Measurements from ENCODE around the gene XYLT1. TPM values are rescaled to one million over a fixed set of nuclear protein-coding genes. Genes with fewer than 3 reads are reported as not detected.

Gene XYLT1
- polyA plus RNA-seq, 1 of the 3 experiments (the other 2 are of a cell fraction), result 17.6 TPM

DNA sequence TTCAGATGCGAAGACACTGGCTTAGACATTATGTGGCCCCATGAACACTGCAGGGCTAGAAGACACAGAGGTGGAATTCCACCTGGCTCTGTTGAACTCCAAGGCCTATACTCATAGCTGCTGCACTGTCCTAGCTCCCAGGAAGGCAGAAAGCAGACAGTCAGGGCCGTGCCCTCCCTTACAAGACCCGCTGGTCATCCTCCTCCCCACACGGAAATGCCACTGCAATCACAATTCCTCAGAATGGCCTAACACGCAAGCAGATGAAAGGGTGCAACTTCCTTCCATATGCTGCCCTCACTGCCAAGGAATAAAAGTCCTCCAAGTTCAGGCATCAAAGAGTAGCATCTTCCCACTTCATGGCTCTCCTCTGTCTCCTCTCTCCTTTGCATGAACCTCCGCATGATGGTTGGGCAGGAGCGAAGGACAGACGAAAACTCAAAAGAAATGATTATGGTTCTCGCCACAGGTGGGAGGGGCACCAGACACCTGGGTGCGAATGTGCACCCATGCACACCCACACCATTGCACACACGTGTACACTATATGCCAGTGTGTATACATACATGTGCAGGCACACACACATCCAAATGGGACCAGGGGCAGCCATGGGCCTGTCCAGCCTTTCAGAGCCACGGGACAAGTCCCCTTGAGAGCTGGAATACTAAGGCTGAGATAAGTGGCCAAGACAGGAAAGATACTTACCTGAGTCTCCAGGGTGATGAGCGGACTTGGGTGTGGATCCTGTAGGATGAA is 113.3 kb downstream of the XYLT1 start:
- CTCF ChIA-PET, result interaction anchor here (1.0 to 2.1 kb wide), 3 partner anchors 12 to 112 kb away, joined by 3 to 6 read pairs (median 5); no protein-coding TSS in a partner anchor
- WGBS (ENCODE audit: low lambda C conversion rate), result 82% methylated on average over 12 of the region's 13 CpGs
- H3K9ac ChIP-seq, result no peak overlapping the region
- H4K20me1 ChIP-seq (ENCODE audit: insufficient read depth), result peaks cover 100% of the 10 kb centered on the region
- no peak overlapping the region for H3K4me2 ChIP-seq
- peaks cover 34 to 52% of the 10 kb centered on the region in 2 experiments for H3K4me1 ChIP-seq (ENCODE audit: control insufficient read depth in 1 of 2, insufficient read depth in 2 of 2, low read depth in 1 of 2, low read length in 1 of 2)
- H3K36me3 ChIP-seq (replicated peaks in 1 of 2; ENCODE audit: control insufficient read depth in 1 of 2, insufficient read depth in 2 of 2, low read length in 1 of 2), result peaks cover 0 to 33% of the 10 kb centered on the region in 2 experiments
- H3K79me2 ChIP-seq (ENCODE audit: insufficient read depth), result peaks cover 100% of the 10 kb centered on the region
- H3K9me2 ChIP-seq, result no peaks in the 10 kb centered on the region
- H3K9me3 ChIP-seq, result no peaks in the 10 kb centered on the region
- H2AFZ ChIP-seq (ENCODE audit: low read depth), result no peak overlapping the region
- DNase-seq, result no peak
- POLR2A ChIA-PET, result no interaction called here
- H3K4me3 ChIP-seq (ENCODE audit: low read depth in 2 of 2, low read length in 1 of 2), result no peak overlapping the region
- H3K27ac ChIP-seq (ENCODE audit: low read depth in 2 of 2, low read length in 1 of 2), result no peak overlapping the region
- no peaks in the 10 kb centered on the region for H3K27me3 ChIP-seq (ENCODE audit: insufficient read depth)
- TF ChIP-seq, protein P1, sequence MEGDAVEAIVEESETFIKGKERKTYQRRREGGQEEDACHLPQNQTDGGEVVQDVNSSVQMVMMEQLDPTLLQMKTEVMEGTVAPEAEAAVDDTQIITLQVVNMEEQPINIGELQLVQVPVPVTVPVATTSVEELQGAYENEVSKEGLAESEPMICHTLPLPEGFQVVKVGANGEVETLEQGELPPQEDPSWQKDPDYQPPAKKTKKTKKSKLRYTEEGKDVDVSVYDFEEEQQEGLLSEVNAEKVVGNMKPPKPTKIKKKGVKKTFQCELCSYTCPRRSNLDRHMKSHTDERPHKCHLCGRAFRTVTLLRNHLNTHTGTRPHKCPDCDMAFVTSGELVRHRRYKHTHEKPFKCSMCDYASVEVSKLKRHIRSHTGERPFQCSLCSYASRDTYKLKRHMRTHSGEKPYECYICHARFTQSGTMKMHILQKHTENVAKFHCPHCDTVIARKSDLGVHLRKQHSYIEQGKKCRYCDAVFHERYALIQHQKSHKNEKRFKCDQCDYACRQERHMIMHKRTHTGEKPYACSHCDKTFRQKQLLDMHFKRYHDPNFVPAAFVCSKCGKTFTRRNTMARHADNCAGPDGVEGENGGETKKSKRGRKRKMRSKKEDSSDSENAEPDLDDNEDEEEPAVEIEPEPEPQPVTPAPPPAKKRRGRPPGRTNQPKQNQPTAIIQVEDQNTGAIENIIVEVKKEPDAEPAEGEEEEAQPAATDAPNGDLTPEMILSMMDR (IDR thresholded peaks at IDR 0.05), result no peak
- no peak for TF ChIP-seq SIN3A (IDR thresholded peaks at IDR 0.05; ENCODE audit: borderline replicate concordance, low read depth, low read length)
- TF ChIP-seq, protein P2, sequence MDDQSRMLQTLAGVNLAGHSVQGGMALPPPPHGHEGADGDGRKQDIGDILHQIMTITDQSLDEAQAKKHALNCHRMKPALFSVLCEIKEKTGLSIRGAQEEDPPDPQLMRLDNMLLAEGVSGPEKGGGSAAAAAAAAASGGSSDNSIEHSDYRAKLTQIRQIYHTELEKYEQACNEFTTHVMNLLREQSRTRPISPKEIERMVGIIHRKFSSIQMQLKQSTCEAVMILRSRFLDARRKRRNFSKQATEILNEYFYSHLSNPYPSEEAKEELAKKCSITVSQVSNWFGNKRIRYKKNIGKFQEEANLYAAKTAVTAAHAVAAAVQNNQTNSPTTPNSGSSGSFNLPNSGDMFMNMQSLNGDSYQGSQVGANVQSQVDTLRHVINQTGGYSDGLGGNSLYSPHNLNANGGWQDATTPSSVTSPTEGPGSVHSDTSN (IDR thresholded peaks at IDR 0.05), result no peak
- TF ChIP-seq, protein P3, sequence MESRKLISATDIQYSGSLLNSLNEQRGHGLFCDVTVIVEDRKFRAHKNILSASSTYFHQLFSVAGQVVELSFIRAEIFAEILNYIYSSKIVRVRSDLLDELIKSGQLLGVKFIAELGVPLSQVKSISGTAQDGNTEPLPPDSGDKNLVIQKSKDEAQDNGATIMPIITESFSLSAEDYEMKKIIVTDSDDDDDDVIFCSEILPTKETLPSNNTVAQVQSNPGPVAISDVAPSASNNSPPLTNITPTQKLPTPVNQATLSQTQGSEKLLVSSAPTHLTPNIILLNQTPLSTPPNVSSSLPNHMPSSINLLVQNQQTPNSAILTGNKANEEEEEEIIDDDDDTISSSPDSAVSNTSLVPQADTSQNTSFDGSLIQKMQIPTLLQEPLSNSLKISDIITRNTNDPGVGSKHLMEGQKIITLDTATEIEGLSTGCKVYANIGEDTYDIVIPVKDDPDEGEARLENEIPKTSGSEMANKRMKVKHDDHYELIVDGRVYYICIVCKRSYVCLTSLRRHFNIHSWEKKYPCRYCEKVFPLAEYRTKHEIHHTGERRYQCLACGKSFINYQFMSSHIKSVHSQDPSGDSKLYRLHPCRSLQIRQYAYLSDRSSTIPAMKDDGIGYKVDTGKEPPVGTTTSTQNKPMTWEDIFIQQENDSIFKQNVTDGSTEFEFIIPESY (IDR thresholded peaks at IDR 0.05; ENCODE audit: borderline replicate concordance, low read depth), result no peak
- TF ChIP-seq SMC3 (IDR thresholded peaks at IDR 0.05; ENCODE audit: low read depth, low read length), result no peak
- no peak for TF ChIP-seq NRF1 (IDR thresholded peaks at IDR 0.05; ENCODE audit: low read depth, low read length)
- TF ChIP-seq EZH2phosphoT487 (IDR thresholded peaks at IDR 0.05; ENCODE audit: borderline replicate concordance, low read depth), result no peak
- no peak for TF ChIP-seq EP300 (IDR thresholded peaks at IDR 0.05; ENCODE audit: borderline replicate concordance in 1 of 2, low read depth in 1 of 2, low read length in 1 of 2)
- no peak for TF ChIP-seq FOSL2 (IDR thresholded peaks at IDR 0.05; ENCODE audit: borderline replicate concordance, low read depth)
- no peak for TF ChIP-seq RXRA (IDR thresholded peaks at IDR 0.05; ENCODE audit: borderline replicate concordance, low read depth)
- no peak for TF ChIP-seq MXI1 (IDR thresholded peaks at IDR 0.05; ENCODE audit: low read depth, low read length)
- TF ChIP-seq, protein P4, sequence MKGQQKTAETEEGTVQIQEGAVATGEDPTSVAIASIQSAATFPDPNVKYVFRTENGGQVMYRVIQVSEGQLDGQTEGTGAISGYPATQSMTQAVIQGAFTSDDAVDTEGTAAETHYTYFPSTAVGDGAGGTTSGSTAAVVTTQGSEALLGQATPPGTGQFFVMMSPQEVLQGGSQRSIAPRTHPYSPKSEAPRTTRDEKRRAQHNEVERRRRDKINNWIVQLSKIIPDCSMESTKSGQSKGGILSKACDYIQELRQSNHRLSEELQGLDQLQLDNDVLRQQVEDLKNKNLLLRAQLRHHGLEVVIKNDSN (IDR thresholded peaks at IDR 0.05; ENCODE audit: borderline replicate concordance, low read depth), result no peak
- no peak for TF ChIP-seq YY1 (IDR thresholded peaks at IDR 0.05; ENCODE audit: low read depth)
- no peak for TF ChIP-seq CHD2 (IDR thresholded peaks at IDR 0.05; ENCODE audit: low read length, partially characterized antibody)
- no peak for TF ChIP-seq TAF1 (IDR thresholded peaks at IDR 0.05; ENCODE audit: borderline replicate concordance, low read depth, low read length)
- peaks cover 20% of the 10 kb centered on the region for H3F3A ChIP-seq (replicated peaks; ENCODE audit: insufficient read depth)

Measured in SK-N-SH (cell line).